Naive thymus-derived CD4-positive, alpha-beta T cell (primary cell): Measurements from ENCODE around the gene AP2A2. TPM values are rescaled to one million over a fixed set of nuclear protein-coding genes. Genes with fewer than 3 reads are reported as not detected.

Experiments
- ATAC-seq: fragments of 150-1000 bp; cut with Tn5 transposase; 2 replicates; pipeline ENCODE4 v1.10.0; 2021; ENCODE audit warnings: mild to moderate bottlenecking, moderate library complexity
- CTCF ChIA-PET: fragments of 350-600 bp; sonication (Branson Sonifier 250); formaldehyde crosslinking; loops from one replicate; lab custom pipeline; 2021; ENCODE audit warnings: antibody characterized with exemption; lab: Charles Lee
- POLR2A ChIA-PET: fragments of 350-600 bp; sonication (Branson Sonifier 250); formaldehyde crosslinking; loops from one replicate; lab custom pipeline; 2021; ENCODE audit warnings: antibody characterized with exemption, inconsistent platforms; lab: Charles Lee
- DNase-seq, 9 donors: peaks; one replicate each; pipeline versions ENCODE4 v3.0.0 to v3.0.0-alpha.2; 2020 to 2022; ENCODE audit warnings: mixed read lengths in 1 of 9
- H3K27ac ChIP-seq: one replicate; pipeline ENCODE4 v1.7.0; 2013; ENCODE audit warnings: mild to moderate bottlenecking, low read depth, low read length, moderate library complexity
- H3K27me3 ChIP-seq, 2 donors: one replicate each; pipeline ENCODE4 v1.7.0; 2013; ENCODE audit warnings: low read length in 2 of 2, mild to moderate bottlenecking in 2 of 2, moderate library complexity in 2 of 2; ENCODE audit not compliant: control insufficient read depth in 2 of 2, insufficient read depth in 2 of 2
- H3K36me3 ChIP-seq, 3 experiments: 1 replicate in 2 of 3; 2 replicates in 1 of 3; pipeline ENCODE4 v1.7.0; 2013; ENCODE audit warnings: low read length in 3 of 3, mild to moderate bottlenecking in 3 of 3, moderate library complexity in 1 of 3; ENCODE audit not compliant: insufficient read depth in 3 of 3, control insufficient read depth in 2 of 3
- H3K4me1 ChIP-seq, 2 donors: one replicate each; pipeline ENCODE4 v1.7.0; 2013; ENCODE audit warnings: low read length in 2 of 2, mild to moderate bottlenecking in 2 of 2, moderate library complexity in 1 of 2; ENCODE audit not compliant: control insufficient read depth in 2 of 2, insufficient read depth in 2 of 2
- H3K4me3 ChIP-seq: 2 replicates; pipeline ENCODE4 v1.7.0; 2013; ENCODE audit warnings: mild to moderate bottlenecking, low read length
- H3K9me3 ChIP-seq, 3 experiments: 1 replicate in 2 of 3; 2 replicates in 1 of 3; pipeline ENCODE4 v1.7.0; 2013; ENCODE audit warnings: low read length in 3 of 3; ENCODE audit not compliant: control insufficient read depth in 2 of 3
- H3K27ac Mint-ChIP-seq, 9 donors: one replicate each; pipeline ENCODE4 v1.8.0; 2020 to 2022; ENCODE audit warnings: mixed read lengths in 9 of 9, mild to moderate bottlenecking in 8 of 9, moderate library complexity in 5 of 9, inconsistent platforms in 2 of 9
- H3K27me3 Mint-ChIP-seq, 5 donors: one replicate each; pipeline ENCODE4 v1.8.0; 2021 to 2022; ENCODE audit warnings: mixed read lengths in 5 of 5, mild to moderate bottlenecking in 1 of 5
- H3K36me3 Mint-ChIP-seq, 5 donors: one replicate each; pipeline ENCODE4 v1.8.0; 2020 to 2022; ENCODE audit warnings: mixed read lengths in 5 of 5, mild to moderate bottlenecking in 3 of 5, inconsistent platforms in 1 of 5
- H3K4me1 Mint-ChIP-seq, 7 donors: one replicate each; pipeline ENCODE4 v1.8.0; 2020 to 2022; ENCODE audit warnings: mixed read lengths in 7 of 7, mild to moderate bottlenecking in 3 of 7, inconsistent platforms in 1 of 7
- H3K4me3 Mint-ChIP-seq, 10 donors: one replicate each; pipeline ENCODE4 v1.8.0; 2020 to 2022; ENCODE audit warnings: mild to moderate bottlenecking in 10 of 10, mixed read lengths in 10 of 10, moderate library complexity in 6 of 10, inconsistent platforms in 2 of 10
- H3K9me3 Mint-ChIP-seq, 11 donors: one replicate each; pipeline ENCODE4 v1.8.0; 2020 to 2022; ENCODE audit warnings: mixed read lengths in 11 of 11, mild to moderate bottlenecking in 4 of 11, inconsistent platforms in 1 of 11, moderate library complexity in 1 of 11
- intact Hi-C, 2 donors: fragments of 100-400 bp; cut with micrococcal nuclease; formaldehyde crosslinking; loops; one replicate each; pipeline ENCODE4 v1.15.1; 2023
- polyA plus RNA-seq, 2 donors: library from polyadenylated mRNA; unstranded; fragments of 300-500 nt; fragmentation: Illumina TruSeq; gene quantifications; one replicate each; pipeline ENCODE4 v1.2.3, GENCODE V29; 2021
- total RNA-seq, 6 experiments: library from RNA in 5 of 6; stranded (reverse) in 5 of 6; gene quantifications; 1 replicate in 5 of 6; 2 replicates in 1 of 6; pipeline ENCODE4 v1.2.3 and lab custom pipeline; 2021 to 2026

The AP2A2 gene
- total and polyA plus RNA-seq, 7 experiments from 2014 or later: 8.7 to 93.3 (median 79.3) TPM

DNA sequence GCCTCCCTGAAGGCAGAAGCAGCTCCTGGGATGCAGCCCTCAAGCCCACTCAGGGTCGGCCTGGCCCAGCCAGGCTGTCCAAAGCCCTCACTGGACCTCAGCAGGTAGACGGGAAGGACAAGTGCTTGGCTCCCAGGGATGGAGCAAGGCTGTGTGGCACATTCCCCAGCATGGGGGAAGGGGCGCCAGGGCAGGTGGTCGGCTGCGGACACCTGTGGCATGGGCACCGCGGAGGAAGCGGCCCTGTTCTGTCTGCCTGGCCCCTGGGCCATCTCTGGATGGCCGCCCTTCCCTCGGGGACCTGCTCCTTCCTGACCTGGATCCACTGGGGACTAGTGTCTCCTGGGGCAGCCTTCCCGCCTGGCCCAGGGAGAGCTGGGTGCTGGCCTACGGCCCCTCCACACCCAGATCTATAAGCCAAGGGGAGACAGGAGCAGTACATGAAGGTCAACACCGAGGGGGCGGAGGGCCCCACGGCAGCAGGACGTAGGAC, 41.0 kb upstream of the AP2A2 start:
- ChIA-PET POLR2A (no interaction called here), CTCF (no interaction called here)
- H3K27me3 Mint-ChIP-seq: no peaks in the 10 kb centered on the region

DNA sequence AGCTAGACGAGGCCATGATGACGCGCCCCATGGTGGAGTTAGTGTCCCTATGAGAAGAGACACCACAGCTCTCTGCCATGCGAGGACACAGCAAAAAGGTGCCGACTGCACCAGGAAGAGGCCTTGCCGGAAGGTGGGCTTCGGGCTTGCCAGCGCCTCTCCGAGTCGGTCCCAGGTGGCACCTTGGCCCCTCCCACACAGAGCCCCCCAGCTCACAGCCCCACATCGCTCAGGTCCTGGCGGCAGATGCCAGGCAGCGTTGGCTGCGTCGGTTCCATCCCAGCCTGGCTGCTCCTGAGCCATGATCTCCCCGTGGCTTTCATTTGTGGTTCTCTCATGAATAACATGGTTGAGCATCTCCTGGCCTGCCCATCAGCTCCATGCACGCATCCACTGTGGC, 39.1 kb upstream of the AP2A2 start:
- POLR2A ChIA-PET: no interaction called here
- Histone ChIP-seq H3K4me3 (no peak overlapping the region), H3K9me3 (no peaks in the 10 kb centered on the region), H3K36me3 (peaks cover 0 to 47% (median 0%) of the 10 kb centered on the region in 3 experiments), H3K4me1 (no peaks in the 10 kb centered on the region), H3K27me3 (no peaks in the 10 kb centered on the region), H3K27ac (no peak overlapping the region)
- DNase-seq: no peak
- H3K9me3 Mint-ChIP-seq: no peaks in the 10 kb centered on the region
- CTCF ChIA-PET: no interaction called here
- no peak overlapping the region for H3K27ac Mint-ChIP-seq
- no peaks in the 10 kb centered on the region for H3K27me3 Mint-ChIP-seq
- H3K36me3 Mint-ChIP-seq: peaks cover 0 to 14% (median 5%) of the 10 kb centered on the region in 5 donors
- peaks cover 0 to 3% (median 0%) of the 10 kb centered on the region in 7 donors for H3K4me1 Mint-ChIP-seq
- H3K4me3 Mint-ChIP-seq: no peak overlapping the region
- no peak for ATAC-seq
- intact Hi-C loops: no loop called here

More for the DNA sequence above, 41.0 kb upstream of the AP2A2 start:
- no peaks in the 10 kb centered on the region for H3K9me3 ChIP-seq
- no peaks in the 10 kb centered on the region for H3K4me1 ChIP-seq
- intact Hi-C loops: no loop called here
- DNase-seq (no peak), ATAC-seq (no peak)
- Mint-ChIP-seq H3K27ac (no peak overlapping the region), H3K36me3 (peaks cover 0 to 17% (median 5%) of the 10 kb centered on the region in 5 donors), H3K9me3 (no peaks in the 10 kb centered on the region), H3K4me3 (no peak overlapping the region), H3K4me1 (peaks cover 0 to 3% (median 0%) of the 10 kb centered on the region in 7 donors)
- no peak overlapping the region for H3K27ac ChIP-seq
- H3K4me3 ChIP-seq: no peak overlapping the region
- no peaks in the 10 kb centered on the region for H3K27me3 ChIP-seq
- H3K36me3 ChIP-seq: peaks cover 0 to 62% (median 0%) of the 10 kb centered on the region in 3 experiments

DNA sequence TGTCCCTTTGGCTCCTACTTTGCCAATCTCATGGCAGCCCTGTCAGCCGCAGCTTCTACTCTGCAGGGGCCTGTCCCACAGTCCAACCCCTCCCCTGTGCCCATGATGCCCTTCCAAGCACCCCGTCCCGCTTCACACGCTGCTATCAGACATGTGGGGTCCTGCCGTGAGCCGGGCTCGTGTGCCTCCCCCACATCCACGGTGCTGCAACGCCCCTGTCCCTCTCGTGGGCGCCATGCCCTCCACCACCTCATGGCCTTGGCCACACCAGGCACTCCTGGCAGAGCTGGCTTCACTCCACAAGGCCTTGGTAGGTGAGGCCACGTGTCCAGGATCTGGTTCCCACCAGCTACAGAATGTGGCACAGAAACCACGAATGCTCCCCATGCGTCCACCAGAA, 38.1 kb upstream of the AP2A2 start:
- H3K4me3 ChIP-seq: no peak overlapping the region
- Mint-ChIP-seq H3K27me3 (no peaks in the 10 kb centered on the region), H3K4me3 (no peak overlapping the region), H3K36me3 (peaks cover 0 to 8% (median 4%) of the 10 kb centered on the region in 5 donors), H3K9me3 (no peaks in the 10 kb centered on the region), H3K27ac (no peak overlapping the region), H3K4me1 (peaks cover 0 to 3% (median 0%) of the 10 kb centered on the region in 7 donors)
- H3K36me3 ChIP-seq: peaks cover 0 to 43% (median 0%) of the 10 kb centered on the region in 3 experiments
- no peak overlapping the region for H3K27ac ChIP-seq
- H3K27me3 ChIP-seq: no peaks in the 10 kb centered on the region
- ATAC-seq (no peak), DNase-seq (no peak)
- ChIA-PET POLR2A (no interaction called here), CTCF (no interaction called here)
- no peaks in the 10 kb centered on the region for H3K9me3 ChIP-seq
- intact Hi-C loops: no loop called here
- H3K4me1 ChIP-seq: no peaks in the 10 kb centered on the region

- Mint-ChIP-seq H3K27me3 (no peaks in the 10 kb centered on the region), H3K4me3 (no peak overlapping the region), H3K9me3 (no peaks in the 10 kb centered on the region), H3K4me1 (peaks cover 0 to 3% (median 0%) of the 10 kb centered on the region in 7 donors), H3K36me3 (peaks cover 0 to 8% (median 4%) of the 10 kb centered on the region in 5 donors), H3K27ac (no peak overlapping the region)
- H3K27me3 ChIP-seq: no peaks in the 10 kb centered on the region
- H3K4me3 ChIP-seq: no peak overlapping the region
- no peak overlapping the region for H3K27ac ChIP-seq
- intact Hi-C loops: no loop called here
- DNase-seq (no peak), ATAC-seq (no peak)
- CTCF ChIA-PET: no interaction called here
- POLR2A ChIA-PET: no interaction called here
- H3K4me1 ChIP-seq: no peaks in the 10 kb centered on the region
- no peaks in the 10 kb centered on the region for H3K9me3 ChIP-seq
- peaks cover 0 to 35% (median 0%) of the 10 kb centered on the region in 3 experiments for H3K36me3 ChIP-seq
Observed at GRCh38 chr11:888310-889212, 37.1 kb upstream of the AP2A2 start.

DNA sequence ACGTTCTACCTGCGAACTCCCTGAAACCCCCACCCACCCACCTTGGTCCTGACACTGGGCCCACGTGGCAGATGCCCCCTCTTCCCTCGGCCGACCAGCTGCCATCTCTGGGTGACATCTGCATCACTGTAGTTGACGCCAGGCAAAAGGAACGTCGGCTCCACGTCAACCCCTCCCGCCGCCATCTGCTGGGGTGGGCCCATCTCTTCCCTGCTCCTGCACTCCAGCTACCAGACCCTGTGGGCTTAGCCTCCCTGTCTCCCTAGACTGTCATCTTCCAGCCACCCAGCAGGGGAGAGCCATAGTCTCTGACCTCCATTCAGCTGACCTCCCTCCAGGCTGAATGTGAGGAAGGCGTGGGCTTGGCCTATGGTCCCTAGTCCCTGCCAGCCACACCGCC, 36.4 kb upstream of the AP2A2 start:
- CTCF ChIA-PET: no interaction called here
- H3K27ac Mint-ChIP-seq: no peak overlapping the region
- POLR2A ChIA-PET: no interaction called here

GRCh38 chr11:889687-890475, 35.8 kb upstream of the AP2A2 start:
- no peak overlapping the region for H3K4me3 ChIP-seq
- Mint-ChIP-seq H3K36me3 (peaks cover 0 to 8% (median 4%) of the 10 kb centered on the region in 5 donors), H3K27ac (no peak overlapping the region), H3K9me3 (no peaks in the 10 kb centered on the region), H3K27me3 (no peaks in the 10 kb centered on the region), H3K4me3 (no peak overlapping the region), H3K4me1 (peaks cover 0 to 5% (median 0%) of the 10 kb centered on the region in 7 donors)
- no peaks in the 10 kb centered on the region for H3K27me3 ChIP-seq
- peaks cover 0 to 30% (median 0%) of the 10 kb centered on the region in 3 experiments for H3K36me3 ChIP-seq
- no peak for DNase-seq
- ChIA-PET POLR2A (no interaction called here), CTCF (no interaction called here)
- H3K9me3 ChIP-seq: no peaks in the 10 kb centered on the region
- no peak overlapping the region for H3K27ac ChIP-seq
- ATAC-seq: no peak
- H3K4me1 ChIP-seq: no peaks in the 10 kb centered on the region
- intact Hi-C loops: no loop called here

More for the DNA sequence above, 36.4 kb upstream of the AP2A2 start:
- no peak for DNase-seq
- Histone ChIP-seq H3K27ac (no peak overlapping the region), H3K27me3 (no peaks in the 10 kb centered on the region), H3K36me3 (peaks cover 0 to 32% (median 0%) of the 10 kb centered on the region in 3 experiments), H3K4me3 (no peak overlapping the region), H3K9me3 (no peaks in the 10 kb centered on the region), H3K4me1 (no peaks in the 10 kb centered on the region)
- Mint-ChIP-seq H3K4me3 (no peak overlapping the region), H3K36me3 (peaks cover 0 to 8% (median 4%) of the 10 kb centered on the region in 5 donors), H3K27me3 (no peaks in the 10 kb centered on the region), H3K9me3 (no peaks in the 10 kb centered on the region), H3K4me1 (peaks cover 0 to 3% (median 0%) of the 10 kb centered on the region in 7 donors)
- ATAC-seq: no peak
- intact Hi-C loops: no loop called here
